ENCODE results near the gene DCTN2.
"Not testable (repeated sequence)": the region's sequence is repeated elsewhere in the genome, so short reads cannot be mapped to it uniquely, and the experiment has no call there.

Gene DCTN2

GRCh38 chr12:57525615-57526383 is 21.2 kb downstream of the DCTN2 start:
- DNase-seq: no peak

GRCh38 chr12:57524814-57525614 is 22.0 kb downstream of the DCTN2 start:
- DNase-seq: no peak

- DNase-seq: no peak
Observed at GRCh38 chr12:57523706-57524614, 23.0 kb downstream of the DCTN2 start.

- no peak for DNase-seq
Observed at GRCh38 chr12:57522887-57523705, 23.9 kb downstream of the DCTN2 start.

- DNase-seq: peak; percentile 84
Observed at GRCh38 chr12:57522011-57522886, 24.7 kb downstream of the DCTN2 start, which contains the start of gene MBD6. MBD6 (plus strand) TSS chr12:57522824; CDS start chr12:57524304, 1,480 bp downstream.

GRCh38 chr12:57521525-57522010 is 25.4 kb downstream of the DCTN2 start:
- no peak for DNase-seq

- DNase-seq: peak; percentile 99
Observed at GRCh38 chr12:57520053-57520818, 26.8 kb downstream of the DCTN2 start, which contains the start of gene DDIT3. DDIT3 (minus strand) TSS chr12:57520514; CDS start chr12:57517406, 3,108 bp downstream.

- peak; percentile 19 for DNase-seq
Observed at GRCh38 chr12:57519796-57520052, 27.3 kb downstream of the DCTN2 start.

GRCh38 chr12:57518920-57519795 is 27.8 kb downstream of the DCTN2 start:
- DNase-seq: no peak

GRCh38 chr12:57518176-57518919 is 28.6 kb downstream of the DCTN2 start:
- DNase-seq: no peak

GRCh38 chr12:57517718-57518117 is 29.3 kb downstream of the DCTN2 start:
- DNase-seq: not testable (repeated sequence)

- DNase-seq: no peak
Observed at GRCh38 chr12:57517187-57517586, 29.8 kb downstream of the DCTN2 start.

- no peak for DNase-seq
Observed at GRCh38 chr12:57516617-57517153, 30.3 kb downstream of the DCTN2 start.

GRCh38 chr12:57515934-57516541 is 31.0 kb downstream of the DCTN2 start:
- no peak for DNase-seq

GRCh38 chr12:57515408-57515933 is 31.5 kb downstream of the DCTN2 start:
- DNase-seq: no peak

GRCh38 chr12:57514720-57515407 is 32.1 kb downstream of the DCTN2 start:
- DNase-seq: no peak

- DNase-seq: not testable (repeated sequence)
Observed at GRCh38 chr12:57514246-57514645, 32.7 kb downstream of the DCTN2 start.
